Ishikawa (cell line): Measurements from ENCODE around the gene CUL7.

Experiments
- CEBPB ChIP-seq: IDR thresholded peaks from 2 replicates; pipeline ENCODE4 v1.6.1; 2012
- CREB1 ChIP-seq: IDR thresholded peaks from 2 replicates; pipeline ENCODE4 v1.6.1; 2012; ENCODE audit warnings: low read depth
- EGR1 ChIP-seq: IDR thresholded peaks from 2 replicates; pipeline ENCODE4 v1.6.1; 2012
- EP300 ChIP-seq: IDR thresholded peaks from 2 replicates; pipeline ENCODE4 v1.6.1; 2012; ENCODE audit warnings: borderline replicate concordance
- FOXM1 ChIP-seq: IDR thresholded peaks from 2 replicates; pipeline ENCODE4 v1.6.1; 2012; ENCODE audit warnings: low read depth, borderline replicate concordance
- MAX ChIP-seq: IDR thresholded peaks from 2 replicates; pipeline ENCODE4 v1.6.1; 2012
- NFIC ChIP-seq: IDR thresholded peaks from 2 replicates; pipeline ENCODE4 v1.6.1; 2012
- RAD21 ChIP-seq: IDR thresholded peaks from 2 replicates; pipeline ENCODE4 v1.6.1; 2012; ENCODE audit warnings: low read depth
- REST ChIP-seq: IDR thresholded peaks from 2 replicates; pipeline ENCODE4 v1.6.1; 2012; ENCODE audit warnings: low read depth, mild to moderate bottlenecking
- TAF1 ChIP-seq: IDR thresholded peaks from 2 replicates; pipeline ENCODE4 v1.6.1; 2012; ENCODE audit warnings: low read depth, mild to moderate bottlenecking
- TCF12 ChIP-seq: IDR thresholded peaks from 2 replicates; pipeline ENCODE4 v1.6.1; 2012; ENCODE audit warnings: low read depth
- TEAD4 ChIP-seq: IDR thresholded peaks from 2 replicates; pipeline ENCODE4 v1.6.1; 2012
- USF1 ChIP-seq: IDR thresholded peaks from 2 replicates; pipeline ENCODE4 v1.6.1; 2012
- YY1 ChIP-seq: IDR thresholded peaks from 2 replicates; pipeline ENCODE4 v1.6.1; 2012; ENCODE audit warnings: low read depth
- ZBTB7A ChIP-seq: IDR thresholded peaks from 2 replicates; pipeline ENCODE4 v1.6.1; 2012; ENCODE audit warnings: low read depth

Gene CUL7

GRCh38 chr6:43019152-43019551, 34.5 kb downstream of the CUL7 start:
- TF ChIP-seq ZBTB7A (no peak), REST (no peak), EP300 (no peak), TEAD4 (no peak), RAD21 (no peak), MAX (no peak), TCF12 (no peak), YY1 (no peak), TAF1 (no peak), USF1 (no peak), FOXM1 (no peak), CEBPB (no peak)

GRCh38 chr6:43016943-43017334, 36.7 kb downstream of the CUL7 start:
- TF ChIP-seq EGR1, result no peak
- TF ChIP-seq YY1, result no peak
- no peak for TF ChIP-seq MAX
- TF ChIP-seq REST, result no peak
- TF ChIP-seq FOXM1, result no peak
- TF ChIP-seq CEBPB, result no peak
- no peak for TF ChIP-seq TAF1
- no peak for TF ChIP-seq CREB1
- TF ChIP-seq NFIC, result no peak
- TF ChIP-seq ZBTB7A, result no peak
- TF ChIP-seq USF1, result no peak
- TF ChIP-seq RAD21, result no peak
- TF ChIP-seq TCF12, result no peak

- no peak for TF ChIP-seq REST
- no peak for TF ChIP-seq TEAD4
- no peak for TF ChIP-seq RAD21
- no peak for TF ChIP-seq NFIC
- no peak for TF ChIP-seq FOXM1
- TF ChIP-seq TCF12, result no peak
- TF ChIP-seq YY1, result no peak
Observed at GRCh38 chr6:43016176-43016942, 37.3 kb downstream of the CUL7 start.

GRCh38 chr6:43014434-43014909, 39.2 kb downstream of the CUL7 start:
- no peak for TF ChIP-seq REST
- TF ChIP-seq EP300, result no peak
- no peak for TF ChIP-seq CEBPB
- no peak for TF ChIP-seq EGR1
- TF ChIP-seq TAF1, result no peak
- TF ChIP-seq FOXM1, result no peak
- no peak for TF ChIP-seq NFIC
- no peak for TF ChIP-seq CREB1
- TF ChIP-seq TCF12, result no peak
- no peak for TF ChIP-seq RAD21
- TF ChIP-seq USF1, result no peak
- 0 out of 2 replicates have a peak, but pooled peaks have one; percentile 10 for TF ChIP-seq YY1
- TF ChIP-seq MAX, result no peak
- 0 out of 2 replicates have a peak, but pooled peaks have one; percentile 24 for TF ChIP-seq ZBTB7A
